ELF-1 (cell line): Measurements from ENCODE around the gene DDA1.
A peak's percentile ranks its signal among the peaks of the same experiment; 100 is the strongest.
"Not testable (repeated sequence)": the region's sequence is repeated elsewhere in the genome, so short reads cannot be mapped to it uniquely, and the experiment has no call there.

ENCODE experiments used
- DNase-seq: peaks from one replicate; pipeline ENCODE4 v3.0.0-alpha.2; 2016; ENCODE audit warnings: low read depth, low spot score

The DDA1 gene

DNA sequence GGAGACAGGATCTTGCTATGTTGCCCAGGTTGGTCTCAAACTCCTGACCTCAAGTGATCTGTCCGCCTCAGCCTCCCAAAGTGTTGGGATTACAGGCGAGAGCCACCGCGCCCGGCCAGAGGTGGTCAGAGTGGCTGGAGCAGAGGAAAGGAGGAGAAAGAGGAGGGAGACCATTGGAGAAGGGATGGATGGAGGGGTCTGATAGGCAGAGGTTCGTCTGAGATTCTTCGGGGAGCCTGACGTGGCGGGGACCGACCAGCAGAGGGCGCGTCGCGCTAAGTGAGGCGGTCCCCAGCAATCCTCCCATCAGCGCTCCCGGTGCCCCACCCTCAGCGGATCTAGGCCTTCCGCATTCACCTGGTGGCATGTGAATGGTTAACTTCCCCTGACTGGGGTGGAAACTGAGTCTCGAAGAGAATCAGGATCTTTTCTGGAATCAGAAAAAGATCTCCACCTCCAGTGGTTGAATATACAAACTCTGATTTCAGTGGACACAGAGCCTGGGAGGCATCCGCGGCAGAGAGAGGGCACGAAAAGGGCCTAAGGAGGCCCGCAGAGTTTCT, 36.8 kb downstream of the DDA1 start:
- DNase-seq: peak; percentile 92

GRCh38 chr19:17347361-17347760, 38.0 kb downstream of the DDA1 start:
- DNase-seq: no peak

- DNase-seq: no peak
Measured at GRCh38 chr19:17347877-17348276, 38.5 kb downstream of the DDA1 start.

GRCh38 chr19:17348700-17349099, 39.3 kb downstream of the DDA1 start:
- peak; percentile 83 for DNase-seq

DNA sequence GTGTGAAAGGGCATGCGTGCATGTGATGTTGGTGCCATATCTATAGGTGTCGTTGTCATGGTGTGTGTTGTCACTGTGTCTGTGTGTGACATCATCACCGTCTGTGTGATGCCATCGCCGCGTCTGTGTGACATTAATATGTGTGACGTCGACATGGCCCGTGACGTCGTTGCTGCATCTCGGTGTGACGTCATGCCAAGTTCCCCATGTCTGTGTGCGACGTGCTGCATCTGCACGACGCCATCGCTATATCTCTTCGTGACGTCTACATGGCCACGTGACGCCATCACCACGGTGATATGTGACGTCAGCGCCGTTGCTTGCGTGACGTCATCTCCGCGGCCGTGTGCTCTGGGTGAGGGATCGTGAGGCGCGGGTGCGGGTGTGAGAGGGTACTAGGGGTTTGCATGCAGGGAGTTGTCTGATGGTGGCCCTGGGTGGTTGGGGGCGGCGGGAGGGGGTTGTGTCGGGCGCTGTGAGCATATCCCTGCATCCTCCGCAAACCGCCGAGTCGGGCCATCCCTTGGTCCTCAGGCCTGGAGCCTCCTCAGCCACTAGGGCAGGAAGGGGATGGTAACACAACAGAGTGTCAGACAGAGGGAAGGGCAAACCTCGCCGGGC, 42.6 kb downstream of the DDA1 start:
- no peak for DNase-seq

DNA sequence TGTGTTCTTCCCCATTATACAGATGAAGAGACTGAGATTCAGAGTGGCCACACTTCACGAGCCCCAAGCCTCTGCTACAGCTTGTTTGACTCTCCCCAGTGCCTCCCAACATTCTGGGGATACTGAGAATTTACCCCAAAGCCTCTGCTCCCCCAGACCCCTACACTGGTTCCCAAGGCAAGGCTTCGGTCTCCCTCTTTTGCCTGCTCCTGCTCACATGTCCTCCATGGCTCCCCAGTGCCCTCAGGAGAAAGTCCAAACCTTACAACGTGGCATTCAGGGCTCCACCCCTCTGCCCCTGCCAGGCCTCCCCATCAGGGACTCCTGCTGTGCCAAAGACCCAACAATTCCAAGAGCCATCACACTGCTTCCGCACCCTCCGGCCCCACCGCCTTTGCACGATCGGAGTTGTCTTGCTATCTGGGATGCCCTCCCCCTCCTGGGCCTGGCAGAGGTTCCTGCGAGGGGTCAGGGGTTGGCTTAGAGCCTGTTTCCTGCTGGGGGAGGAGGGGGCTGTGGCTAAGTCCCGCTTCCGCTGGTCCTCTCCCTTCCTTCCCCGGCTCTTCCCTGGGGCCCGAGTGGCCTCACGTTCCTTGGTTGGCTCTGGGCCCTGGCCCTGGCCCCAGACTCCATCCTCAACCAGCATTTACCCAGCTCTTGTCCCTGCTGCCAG, 43.4 kb downstream of the DDA1 start:
- DNase-seq: no peak

DNA sequence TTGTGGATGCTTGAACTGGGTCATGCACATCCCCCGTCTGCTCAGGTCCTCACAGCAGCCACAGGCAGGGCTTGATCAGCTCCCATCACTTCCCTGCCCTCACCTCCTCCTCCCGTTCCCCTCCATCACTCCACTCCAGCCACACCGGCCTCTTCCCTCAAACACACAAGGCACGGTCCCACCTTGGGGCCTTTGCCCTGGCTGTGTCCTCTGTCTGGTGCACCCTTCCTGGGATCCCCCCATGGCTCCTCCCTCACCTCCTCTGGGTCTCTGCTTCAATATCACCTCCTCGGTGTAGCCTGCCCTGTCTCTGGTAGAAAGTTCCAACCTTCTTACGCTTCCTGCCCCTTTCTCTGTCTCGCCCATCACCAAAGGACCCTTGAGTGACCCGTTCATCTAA, 44.0 kb downstream of the DDA1 start:
- no peak for DNase-seq

DNA sequence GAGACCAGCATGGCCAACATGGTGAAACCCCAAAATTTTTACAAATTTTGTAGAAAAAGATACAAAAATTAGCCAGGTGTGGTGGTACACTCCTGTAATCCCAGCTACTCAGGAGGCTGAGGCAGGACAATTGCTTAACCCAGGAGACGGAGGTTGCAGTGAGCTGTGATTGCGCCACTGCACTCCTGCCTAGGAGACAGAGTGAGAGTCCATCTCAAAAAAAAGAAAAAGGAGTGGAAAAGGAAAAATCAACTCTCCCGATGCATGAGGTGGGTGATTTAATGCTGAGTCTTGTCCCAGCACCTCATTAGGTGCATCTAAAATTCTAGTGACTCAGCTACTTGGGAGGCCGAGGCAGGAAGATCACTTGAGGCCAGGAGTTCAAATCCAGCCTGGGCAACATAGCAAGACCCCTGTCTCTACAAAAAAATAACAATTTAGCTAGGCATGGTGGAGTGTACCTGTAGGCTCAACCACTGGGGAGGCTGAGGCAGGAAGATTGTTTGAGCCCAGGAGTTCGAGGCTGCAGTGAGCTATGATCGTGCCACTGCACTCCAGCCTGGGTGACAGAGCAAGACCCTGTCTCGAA, 47.8 kb downstream of the DDA1 start:
- DNase-seq: no peak

DNA sequence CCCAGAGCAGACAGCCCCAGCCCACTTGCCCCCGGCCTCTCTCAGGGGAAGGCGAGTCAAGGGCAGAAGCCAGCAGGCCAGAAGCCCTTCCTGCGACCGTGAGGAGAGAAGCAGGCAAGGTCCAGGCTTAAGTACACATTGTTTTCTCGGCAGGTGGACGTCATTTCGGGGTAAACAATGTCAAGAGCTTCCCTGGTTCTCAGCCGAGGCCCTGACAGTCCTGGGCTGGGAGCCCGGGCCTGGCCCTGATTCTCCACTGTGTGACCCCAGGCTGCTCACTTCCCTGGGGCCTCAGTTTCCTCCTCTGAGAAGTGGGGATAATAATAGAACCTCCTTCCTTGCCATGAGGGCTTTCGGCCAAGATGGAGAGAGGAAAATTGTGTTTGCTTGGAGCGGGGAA, 48.4 kb downstream of the DDA1 start:
- DNase-seq: no peak

- DNase-seq: no peak
Measured at GRCh38 chr19:17358395-17358794, 49.0 kb downstream of the DDA1 start.

DNA sequence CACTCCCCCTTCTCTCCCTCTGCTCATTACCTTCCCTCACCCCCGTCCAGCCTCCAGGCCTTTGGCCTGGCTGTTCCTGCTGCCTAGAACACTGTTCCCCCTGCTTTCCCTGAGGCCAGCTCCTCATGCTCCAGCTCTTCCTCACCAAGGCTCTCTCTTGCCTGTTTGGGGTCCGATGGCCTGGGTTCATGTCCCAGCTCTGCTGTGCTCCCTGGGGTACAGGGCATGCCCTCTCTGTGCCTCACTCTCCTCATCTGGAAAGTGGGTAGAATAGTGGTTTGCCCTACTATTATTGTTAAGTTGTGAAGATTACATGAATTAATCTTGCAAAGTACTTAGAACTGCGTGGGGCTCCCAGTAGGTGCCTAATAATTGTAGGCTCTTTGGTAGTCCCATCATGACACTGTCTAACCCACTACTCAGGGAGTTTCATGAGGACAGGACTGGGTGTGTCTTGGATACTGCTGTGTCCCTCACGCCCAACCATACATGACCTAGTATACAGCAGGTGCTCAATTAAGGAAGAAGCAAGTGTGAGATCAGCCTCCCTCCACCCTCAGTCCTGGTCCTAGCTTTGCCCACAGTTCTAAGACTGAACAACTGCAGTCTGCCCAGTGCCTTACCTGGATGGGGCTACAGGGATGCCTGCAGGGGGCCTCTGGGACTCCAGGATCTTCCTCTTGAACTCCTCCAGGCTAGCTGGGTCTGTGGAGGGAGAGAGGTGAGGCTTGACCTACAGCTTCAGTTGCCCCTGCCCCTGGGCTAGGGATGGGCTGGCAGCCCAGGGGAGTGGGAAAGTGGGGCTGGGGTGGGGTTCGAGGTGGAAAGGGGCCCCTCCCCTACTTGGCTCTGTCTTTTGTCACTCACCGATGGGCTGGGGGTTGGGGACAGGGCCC, 50.8 kb downstream of the DDA1 start:
- no peak for DNase-seq

DNA sequence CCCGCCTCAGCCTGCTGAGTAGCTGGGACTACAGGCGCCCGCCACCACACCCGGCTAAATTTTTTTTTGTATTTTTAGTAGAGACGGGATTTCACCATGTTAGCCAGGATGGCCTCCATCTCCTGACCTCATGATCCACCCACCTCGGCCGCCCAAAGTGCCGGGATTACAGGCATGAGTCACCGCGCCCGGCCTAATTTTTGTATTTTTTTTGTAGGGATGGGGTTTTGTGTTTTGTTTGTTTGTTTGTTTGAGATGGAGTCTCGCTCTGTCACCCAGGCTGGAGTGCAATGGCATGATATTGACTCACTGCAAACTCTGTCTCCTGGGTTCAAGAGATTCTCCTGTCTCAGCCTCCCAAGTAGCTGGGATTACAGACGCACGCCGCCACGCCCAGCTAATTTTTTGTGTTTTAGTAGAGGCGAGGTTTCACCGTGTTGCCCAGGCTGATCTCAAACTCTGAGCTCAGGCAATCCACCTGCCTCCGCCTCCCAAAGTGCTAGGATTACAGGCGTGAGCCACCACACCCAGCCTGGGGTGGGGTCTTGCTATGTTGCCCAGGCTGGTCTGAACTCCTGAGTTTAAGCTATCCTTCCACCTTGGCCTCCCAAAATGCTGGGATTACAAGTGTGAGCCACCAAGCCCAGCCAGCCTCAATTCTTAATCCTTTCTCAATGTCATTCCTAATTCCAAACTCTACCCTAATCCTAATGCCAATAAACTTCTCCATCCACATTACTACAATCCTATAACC, 54.7 kb downstream of the DDA1 start:
- DNase-seq: not testable (repeated sequence)

DNA sequence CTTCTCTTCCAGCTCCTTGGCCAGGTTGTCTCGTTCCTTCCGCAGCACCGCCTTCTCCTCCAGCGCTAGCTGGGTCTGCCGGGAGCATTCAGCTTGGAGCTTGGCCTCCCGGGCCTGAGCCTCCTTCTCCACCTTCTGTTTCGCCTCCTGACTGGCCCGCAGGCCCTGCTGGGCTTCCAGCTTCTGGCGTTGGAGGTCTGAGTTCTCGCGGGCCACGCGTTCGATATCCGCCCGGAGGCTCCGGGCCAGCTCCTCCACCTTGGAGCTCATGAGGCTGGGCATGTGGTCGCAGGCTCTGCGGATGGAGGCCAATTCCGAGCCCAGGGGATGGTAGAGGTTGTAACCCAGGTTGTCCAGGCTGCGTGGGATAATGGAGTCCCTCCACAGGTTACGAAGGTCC, 56.0 kb downstream of the DDA1 start:
- DNase-seq: no peak

DNA sequence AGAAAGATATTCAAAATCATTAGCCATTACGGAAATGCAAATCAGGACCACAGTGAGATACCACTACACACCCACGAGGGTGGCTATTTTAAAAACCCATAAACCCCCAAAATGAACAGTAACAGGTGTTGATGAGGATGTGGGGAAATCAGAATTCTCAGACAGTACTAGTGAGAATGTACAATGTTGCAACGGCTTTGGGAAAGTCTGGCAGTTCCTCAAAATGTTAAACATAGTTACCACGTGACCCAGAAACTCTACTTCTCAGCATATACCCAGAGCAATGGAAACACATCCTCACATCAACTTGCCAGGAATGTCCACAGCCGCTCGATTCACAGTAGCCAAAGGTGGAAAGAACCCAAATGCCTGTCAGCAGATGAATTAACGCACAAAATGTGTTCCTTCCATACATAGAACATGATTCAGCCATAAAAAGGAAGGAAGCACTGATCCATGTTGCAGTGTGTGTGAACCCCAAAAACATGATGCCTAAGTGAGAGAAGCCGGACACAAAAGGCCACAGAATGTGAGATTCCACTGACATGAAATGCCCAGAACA, 60.7 kb downstream of the DDA1 start:
- no peak for DNase-seq
